ENCODE results near the gene CDH4.
"Not testable (repeated sequence)": the region's sequence is repeated elsewhere in the genome, so short reads cannot be mapped to it uniquely, and the experiment has no call there.

Gene CDH4

DNA sequence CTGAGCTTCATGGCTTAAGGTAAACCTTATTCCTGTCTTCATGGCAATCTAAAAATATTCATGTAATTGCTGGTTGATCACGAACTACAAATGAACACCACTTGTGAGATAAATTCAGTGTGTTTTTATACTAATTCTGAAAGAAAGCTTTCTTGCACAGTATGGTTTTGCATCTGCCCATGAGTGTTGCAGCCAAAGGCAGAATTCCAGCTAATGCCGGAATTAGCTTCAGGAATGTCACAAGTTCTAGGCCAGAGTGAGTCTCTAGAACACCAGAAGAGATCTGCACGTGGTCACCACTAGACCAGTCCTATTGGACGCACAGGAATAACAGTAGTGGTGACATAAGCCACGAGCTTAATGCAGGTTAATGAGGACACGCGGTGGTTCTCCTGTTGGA is 223.7 kb downstream of the CDH4 start:
- ChIA-PET CTCF (interaction anchor here (0.5 to 0.6 kb wide), 2 partner anchors 79 to 394 kb away, joined by 3 read pairs; no protein-coding TSS in a partner anchor), POLR2A (ENCODE audit: low non-redundant PET) (no interaction called here)
- no peak overlapping the region for H3K27ac ChIP-seq
- TF ChIP-seq, protein P1, sequence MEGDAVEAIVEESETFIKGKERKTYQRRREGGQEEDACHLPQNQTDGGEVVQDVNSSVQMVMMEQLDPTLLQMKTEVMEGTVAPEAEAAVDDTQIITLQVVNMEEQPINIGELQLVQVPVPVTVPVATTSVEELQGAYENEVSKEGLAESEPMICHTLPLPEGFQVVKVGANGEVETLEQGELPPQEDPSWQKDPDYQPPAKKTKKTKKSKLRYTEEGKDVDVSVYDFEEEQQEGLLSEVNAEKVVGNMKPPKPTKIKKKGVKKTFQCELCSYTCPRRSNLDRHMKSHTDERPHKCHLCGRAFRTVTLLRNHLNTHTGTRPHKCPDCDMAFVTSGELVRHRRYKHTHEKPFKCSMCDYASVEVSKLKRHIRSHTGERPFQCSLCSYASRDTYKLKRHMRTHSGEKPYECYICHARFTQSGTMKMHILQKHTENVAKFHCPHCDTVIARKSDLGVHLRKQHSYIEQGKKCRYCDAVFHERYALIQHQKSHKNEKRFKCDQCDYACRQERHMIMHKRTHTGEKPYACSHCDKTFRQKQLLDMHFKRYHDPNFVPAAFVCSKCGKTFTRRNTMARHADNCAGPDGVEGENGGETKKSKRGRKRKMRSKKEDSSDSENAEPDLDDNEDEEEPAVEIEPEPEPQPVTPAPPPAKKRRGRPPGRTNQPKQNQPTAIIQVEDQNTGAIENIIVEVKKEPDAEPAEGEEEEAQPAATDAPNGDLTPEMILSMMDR (conservative IDR thresholded peaks at IDR 0.05; ENCODE audit: low read depth), result no peak
- no peak for DNase-seq (ENCODE audit: low spot score)

DNA sequence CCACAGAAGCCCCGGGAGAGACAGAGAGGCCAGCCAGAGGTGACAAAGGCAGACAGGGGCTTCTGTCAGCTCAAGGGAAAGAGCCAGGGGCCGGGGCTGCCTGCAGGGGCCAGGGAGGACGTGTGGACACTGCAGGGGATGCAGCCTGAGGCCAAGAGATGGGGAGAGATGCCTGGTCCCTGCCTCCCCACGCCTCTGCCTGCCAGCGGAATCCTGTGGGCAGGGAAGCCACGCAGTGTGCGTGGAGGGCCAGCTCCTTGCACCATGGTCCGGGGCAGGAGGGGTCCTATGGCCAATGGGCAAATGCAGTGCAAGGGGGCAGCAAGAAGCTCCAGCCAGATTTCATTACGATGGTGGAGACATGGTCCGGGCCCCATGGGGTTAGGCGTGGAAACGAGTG is 224.9 kb downstream of the CDH4 start:
- DNase-seq (ENCODE audit: low spot score), result no peak
- H3K27ac ChIP-seq, result no peak overlapping the region
- CTCF ChIA-PET, result no interaction called here
- TF ChIP-seq, protein P1 (conservative IDR thresholded peaks at IDR 0.05; ENCODE audit: low read depth), result no peak
- POLR2A ChIA-PET (ENCODE audit: low non-redundant PET), result interaction anchor here (0.6 kb wide), 1 partner anchor 193 kb away, joined by 3 read pairs; no protein-coding TSS in a partner anchor

DNA sequence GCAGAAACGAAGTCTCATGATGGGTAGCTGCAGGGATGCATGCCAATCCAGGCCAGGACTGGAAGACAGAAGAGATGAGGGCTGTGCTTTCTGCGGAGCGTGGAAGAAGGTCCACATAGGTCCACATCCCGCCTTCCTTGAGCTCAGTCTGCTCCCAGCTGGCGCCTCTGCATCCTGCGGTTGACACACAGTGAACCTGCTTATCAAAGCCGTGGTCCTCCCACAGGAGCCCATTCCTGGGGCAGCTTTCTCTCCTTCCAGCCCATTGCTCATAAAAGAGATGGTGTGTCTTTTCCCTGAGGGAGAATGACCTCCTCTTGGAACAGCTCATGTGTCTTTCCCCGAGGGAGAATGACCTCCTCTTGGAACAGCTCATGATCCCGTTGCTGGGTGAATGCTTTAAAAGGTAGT is 225.4 kb downstream of the CDH4 start:
- ChIA-PET CTCF (interaction anchor here (0.6 kb wide), 1 partner anchor 76 kb away, joined by 3 read pairs; no protein-coding TSS in a partner anchor), POLR2A (ENCODE audit: low non-redundant PET) (no interaction called here)

DNA sequence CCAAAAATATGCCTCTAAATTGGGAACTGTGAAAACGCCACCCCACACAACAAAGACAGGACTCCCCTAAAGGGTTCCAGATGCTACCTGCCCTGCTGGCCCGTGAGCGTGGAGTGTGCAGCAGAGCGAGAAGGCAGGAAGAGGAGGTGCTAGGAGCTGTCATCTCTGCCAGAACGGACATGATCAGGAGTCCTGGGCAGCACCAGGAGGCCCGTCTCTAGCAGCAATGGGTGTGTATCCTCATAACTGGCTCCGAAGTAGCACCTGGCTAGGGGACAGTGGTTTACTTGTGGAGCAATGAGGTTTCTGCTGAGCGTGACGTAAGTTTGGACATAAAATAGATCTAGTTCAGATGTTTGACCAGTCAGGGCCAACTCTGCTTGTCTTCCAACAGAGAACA is 226.0 kb downstream of the CDH4 start:
- ChIA-PET POLR2A (ENCODE audit: low non-redundant PET) (no interaction called here), CTCF (interaction anchor here (0.6 kb wide), 2 partner anchors 76 to 173 kb away, joined by 3 to 5 read pairs; no protein-coding TSS in a partner anchor)
- DNase-seq (ENCODE audit: low spot score), result no peak
- no peak overlapping the region for H3K27ac ChIP-seq
- TF ChIP-seq, protein P1 (conservative IDR thresholded peaks at IDR 0.05; ENCODE audit: low read depth), result no peak

More for the DNA sequence above, 225.4 kb downstream of the CDH4 start:
- TF ChIP-seq, protein P1 (conservative IDR thresholded peaks at IDR 0.05; ENCODE audit: low read depth), result no peak
- DNase-seq (ENCODE audit: low spot score), result no peak
- no peak overlapping the region for H3K27ac ChIP-seq

DNA sequence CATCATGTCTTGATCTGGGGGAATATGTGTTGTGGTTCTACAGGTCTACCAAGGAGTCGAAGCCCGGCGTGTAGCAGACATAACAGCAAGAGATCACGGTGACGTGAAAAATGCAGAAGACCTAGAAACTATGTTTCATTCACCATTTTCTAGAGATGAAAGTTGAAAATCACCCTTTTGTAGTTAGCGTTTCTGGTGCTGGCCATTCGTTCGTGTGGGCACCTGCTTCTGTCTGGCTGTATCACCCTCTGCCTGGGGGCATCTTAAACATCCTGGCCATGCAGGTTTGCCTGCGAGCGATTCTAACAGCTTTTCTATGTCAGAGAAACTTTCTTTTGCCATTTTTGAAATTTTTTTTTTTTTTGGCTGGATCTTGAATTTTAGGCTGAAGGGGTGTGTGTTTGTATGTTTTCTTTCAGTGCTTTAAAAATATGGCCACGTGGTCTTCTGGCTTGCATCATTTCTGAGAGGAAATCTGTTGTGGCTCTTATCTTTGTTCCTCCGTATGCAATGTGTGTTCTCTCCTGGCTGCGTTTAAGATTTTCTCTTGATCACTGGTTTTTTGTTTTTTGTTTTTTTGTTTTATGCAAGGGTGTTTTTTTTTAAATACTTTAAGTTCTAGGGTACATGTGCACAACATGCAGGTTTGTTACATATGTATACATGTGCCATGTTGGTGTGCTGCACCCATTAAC is 226.7 kb downstream of the CDH4 start:
- ChIA-PET POLR2A (ENCODE audit: low non-redundant PET) (no interaction called here), CTCF (interaction anchor here (0.6 kb wide), 1 partner anchor 173 kb away, joined by 5 read pairs; no protein-coding TSS in a partner anchor)
- no peak overlapping the region for H3K27ac ChIP-seq
- TF ChIP-seq, protein P1 (conservative IDR thresholded peaks at IDR 0.05; ENCODE audit: low read depth), result no peak
- no peak for DNase-seq (ENCODE audit: low spot score)

DNA sequence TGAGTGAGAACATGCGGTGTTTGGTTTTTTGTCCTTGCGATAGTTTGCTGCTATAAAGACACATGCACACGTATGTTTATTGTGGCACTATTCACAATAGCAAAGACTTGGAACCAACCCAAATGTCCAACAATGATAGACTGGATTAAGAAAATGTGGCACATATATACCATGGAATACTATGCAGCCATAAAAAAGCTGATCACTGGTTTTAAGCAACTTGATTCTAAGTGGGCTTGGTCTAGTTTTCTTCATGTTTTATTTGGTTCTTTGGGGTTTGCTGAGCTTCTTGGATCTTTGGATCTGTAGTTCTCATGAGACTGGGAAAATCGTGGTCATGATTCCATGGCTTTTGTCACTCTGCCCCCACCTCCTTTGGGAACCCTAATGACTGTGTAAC is 227.4 kb downstream of the CDH4 start:
- H3K27ac ChIP-seq; CTCF ChIA-PET; DNase-seq (ENCODE audit: low spot score); POLR2A ChIA-PET (ENCODE audit: low non-redundant PET): not testable (repeated sequence)

DNA sequence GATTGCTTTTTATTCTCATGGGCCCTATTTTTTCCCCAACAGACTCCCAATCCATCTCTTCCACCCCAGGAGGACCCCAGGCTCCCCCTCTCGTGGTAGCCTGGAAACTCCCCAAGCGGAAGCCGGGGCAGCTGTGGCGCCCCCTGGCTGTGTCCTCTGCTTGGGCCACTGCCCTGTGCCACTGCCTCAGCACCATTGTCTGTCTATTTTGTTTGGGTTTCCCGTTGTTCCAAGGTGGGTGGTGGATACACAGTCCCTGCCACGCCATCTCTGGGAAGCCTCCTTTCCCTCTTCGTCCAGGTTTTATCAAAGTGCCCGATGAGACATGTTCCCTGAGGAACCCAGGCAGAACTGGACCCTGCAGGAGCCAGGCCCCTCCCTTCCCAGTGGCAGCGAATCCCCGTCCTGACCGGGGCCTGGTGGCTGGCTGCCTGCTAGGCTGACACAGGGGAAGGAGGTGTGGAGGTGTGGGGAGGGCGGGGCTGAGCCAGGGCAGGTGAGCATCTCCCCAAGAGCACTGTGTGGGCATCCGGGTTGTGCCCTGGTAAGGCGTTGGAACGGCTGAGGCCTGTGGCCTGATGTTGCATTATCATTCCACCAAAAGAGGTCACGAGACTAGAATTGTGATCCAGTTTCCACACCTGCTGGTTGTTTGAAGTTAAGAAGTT is 228.2 kb downstream of the CDH4 start:
- ChIA-PET CTCF (interaction anchor here (0.8 kb wide), 1 partner anchor 71 kb away, joined by 3 read pairs; no protein-coding TSS in a partner anchor), POLR2A (ENCODE audit: low non-redundant PET) (no interaction called here)
- DNase-seq (ENCODE audit: low spot score), result no peak
- TF ChIP-seq, protein P1 (conservative IDR thresholded peaks at IDR 0.05; ENCODE audit: low read depth), result no peak
- H3K27ac ChIP-seq, result no peak overlapping the region
